IPS DF 4.7 (cell line): ENCODE results near the gene SLCO3A1.

Experiments
- DNase-seq: peaks from one replicate; pipeline ENCODE4 v3.0.0-alpha.2; 2013; ENCODE audit warnings: low spot score; ENCODE audit errors: extremely low read depth

SLCO3A1 gene

GRCh38 chr15:91909111-91909510 lies 55.6 kb downstream of the SLCO3A1 start:
- DNase-seq: no peak

GRCh38 chr15:91909574-91909973 lies 56.1 kb downstream of the SLCO3A1 start:
- no peak for DNase-seq

- DNase-seq: no peak
Measured at GRCh38 chr15:91911844-91912243, 58.3 kb downstream of the SLCO3A1 start.

- DNase-seq: no peak
Measured at GRCh38 chr15:91912336-91912735, 58.8 kb downstream of the SLCO3A1 start.

GRCh38 chr15:91913560-91913959 lies 60.1 kb downstream of the SLCO3A1 start:
- DNase-seq: no peak

- DNase-seq: no peak
Measured at GRCh38 chr15:91915576-91915975, 62.1 kb downstream of the SLCO3A1 start.

GRCh38 chr15:91916051-91916450 lies 62.5 kb downstream of the SLCO3A1 start:
- DNase-seq: no peak

- no peak for DNase-seq
Measured at GRCh38 chr15:91917686-91918360, 64.3 kb downstream of the SLCO3A1 start.

GRCh38 chr15:91919014-91919534 lies 65.6 kb downstream of the SLCO3A1 start:
- no peak for DNase-seq

- DNase-seq: no peak
Measured at GRCh38 chr15:91921188-91921842, 67.8 kb downstream of the SLCO3A1 start.

- DNase-seq: no peak
Measured at GRCh38 chr15:91921843-91922198, 68.3 kb downstream of the SLCO3A1 start.

GRCh38 chr15:91922646-91923547 lies 69.4 kb downstream of the SLCO3A1 start:
- no peak for DNase-seq

- DNase-seq: no peak
Measured at GRCh38 chr15:91924183-91924582, 70.7 kb downstream of the SLCO3A1 start.

- no peak for DNase-seq
Measured at GRCh38 chr15:91924837-91925495, 71.5 kb downstream of the SLCO3A1 start.

- DNase-seq: no peak
Measured at GRCh38 chr15:91925794-91926193, 72.3 kb downstream of the SLCO3A1 start.

GRCh38 chr15:91926908-91927270 lies 73.4 kb downstream of the SLCO3A1 start:
- no peak for DNase-seq

GRCh38 chr15:91927585-91927984 lies 74.1 kb downstream of the SLCO3A1 start:
- no peak for DNase-seq

GRCh38 chr15:91928675-91929074 lies 75.2 kb downstream of the SLCO3A1 start:
- no peak for DNase-seq

- no peak for DNase-seq
Measured at GRCh38 chr15:91929509-91929908, 76.0 kb downstream of the SLCO3A1 start.

- no peak for DNase-seq
Measured at GRCh38 chr15:91930092-91930491, 76.6 kb downstream of the SLCO3A1 start.

GRCh38 chr15:91936182-91936775 lies 82.8 kb downstream of the SLCO3A1 start:
- DNase-seq: no peak
